Parathyroid adenoma (tissue), 2 donors: ENCODE data around the gene COL4A1.

Experiments used
- H2AFZ ChIP-seq: fragments of 300-600 bp; sonication (generic); one replicate; pipeline ENCODE4 v1.7.0; 2017; ENCODE audit warnings: antibody characterized with exemption, mild to moderate bottlenecking
- H3K27ac ChIP-seq: fragments of 300-600 bp; sonication (generic); one replicate; pipeline ENCODE4 v1.7.0; 2017
- H3K27me3 ChIP-seq: fragments of 300-600 bp; sonication (generic); one replicate; pipeline ENCODE4 v1.7.0; 2017; ENCODE audit warnings: low read length; ENCODE audit not compliant: control insufficient read depth, insufficient read depth
- H3K36me3 ChIP-seq: fragments of 300-600 bp; sonication (generic); one replicate; pipeline ENCODE4 v1.7.0; 2017; ENCODE audit warnings: low read length; ENCODE audit not compliant: control insufficient read depth, insufficient read depth
- H3K4me1 ChIP-seq: fragments of 300-600 bp; sonication (generic); one replicate; pipeline ENCODE4 v1.7.0; 2017; ENCODE audit warnings: control low read depth
- H3K4me2 ChIP-seq: fragments of 300-600 bp; sonication (generic); one replicate; pipeline ENCODE4 v1.7.0; 2017; ENCODE audit warnings: low read length
- H3K4me3 ChIP-seq: fragments of 300-600 bp; sonication (generic); one replicate; pipeline ENCODE4 v1.7.0; 2017; ENCODE audit warnings: low read depth, low read length
- H3K79me2 ChIP-seq: fragments of 300-600 bp; sonication (generic); one replicate; pipeline ENCODE4 v1.7.0; 2017; ENCODE audit warnings: control low read depth
- H3K9ac ChIP-seq: fragments of 300-600 bp; sonication (generic); one replicate; pipeline ENCODE4 v1.7.0; 2017; ENCODE audit warnings: mild to moderate bottlenecking
- H3K9me3 ChIP-seq: fragments of 300-600 bp; sonication (generic); one replicate; pipeline ENCODE4 v1.7.0; 2017; ENCODE audit warnings: low read length; ENCODE audit not compliant: control insufficient read depth
- CTCF ChIP-seq: fragments of 300-600 bp; sonication (generic); IDR thresholded peaks from one replicate; pipeline ENCODE4 v1.7.0; 2017; ENCODE audit warnings: antibody characterized with exemption, mild to moderate bottlenecking
- donor health status: primary hyperparathyroidism.

The COL4A1 gene

GRCh38 chr13:110211046-110211445 lies 95.9 kb downstream of the COL4A1 start:
- no peaks in the 10 kb centered on the region for H3K36me3 ChIP-seq
- H3K9ac ChIP-seq, result no peak overlapping the region
- no peaks in the 10 kb centered on the region for H3K79me2 ChIP-seq
- H3K27ac ChIP-seq, result no peak overlapping the region
- no peak overlapping the region for H2AFZ ChIP-seq
- H3K4me1 ChIP-seq, result no peaks in the 10 kb centered on the region
- H3K4me3 ChIP-seq, result no peak overlapping the region
- TF ChIP-seq CTCF, result no peak
- no peaks in the 10 kb centered on the region for H3K27me3 ChIP-seq
- H3K4me2 ChIP-seq, result no peak overlapping the region
- no peaks in the 10 kb centered on the region for H3K9me3 ChIP-seq

GRCh38 chr13:110210604-110210985 lies 96.4 kb downstream of the COL4A1 start:
- no peak overlapping the region for H2AFZ ChIP-seq
- H3K9me3 ChIP-seq, result no peaks in the 10 kb centered on the region
- H3K79me2 ChIP-seq, result no peaks in the 10 kb centered on the region
- TF ChIP-seq CTCF, result no peak
- no peaks in the 10 kb centered on the region for H3K36me3 ChIP-seq
- no peaks in the 10 kb centered on the region for H3K4me1 ChIP-seq
- no peaks in the 10 kb centered on the region for H3K27me3 ChIP-seq
- H3K27ac ChIP-seq, result no peak overlapping the region
- H3K4me2 ChIP-seq, result no peak overlapping the region
- no peak overlapping the region for H3K9ac ChIP-seq
- H3K4me3 ChIP-seq, result no peak overlapping the region

- Histone ChIP-seq H3K4me1 (no peaks in the 10 kb centered on the region), H3K27me3 (no peaks in the 10 kb centered on the region), H2AFZ (no peak overlapping the region), H3K36me3 (no peaks in the 10 kb centered on the region), H3K4me3 (no peak overlapping the region), H3K4me2 (no peak overlapping the region), H3K79me2 (no peaks in the 10 kb centered on the region), H3K27ac (no peak overlapping the region), H3K9ac (no peak overlapping the region), H3K9me3 (no peaks in the 10 kb centered on the region)
- no peak for TF ChIP-seq CTCF
These were observed 96.9 kb downstream of the COL4A1 start for GRCh38 chr13:110209950-110210603.

- Histone ChIP-seq H3K9me3 (no peaks in the 10 kb centered on the region), H3K27ac (no peak overlapping the region), H3K79me2 (no peaks in the 10 kb centered on the region), H3K36me3 (no peaks in the 10 kb centered on the region), H3K4me2 (no peak overlapping the region), H3K27me3 (no peaks in the 10 kb centered on the region), H2AFZ (no peak overlapping the region), H3K9ac (no peak overlapping the region), H3K4me3 (no peak overlapping the region), H3K4me1 (no peaks in the 10 kb centered on the region)
- no peak for TF ChIP-seq CTCF
These were observed 98.8 kb downstream of the COL4A1 start for GRCh38 chr13:110208116-110208515.

GRCh38 chr13:110206996-110207395 lies 100.0 kb downstream of the COL4A1 start:
- Histone ChIP-seq H3K27me3 (no peaks in the 10 kb centered on the region), H3K27ac (no peak overlapping the region), H3K9ac (no peak overlapping the region), H3K36me3 (no peaks in the 10 kb centered on the region), H2AFZ (no peak overlapping the region), H3K9me3 (no peaks in the 10 kb centered on the region), H3K79me2 (no peaks in the 10 kb centered on the region), H3K4me3 (no peak overlapping the region), H3K4me2 (no peak overlapping the region), H3K4me1 (no peaks in the 10 kb centered on the region)
- no peak for TF ChIP-seq CTCF
